Calu3 (cell line): ENCODE data around the gene SCNN1B. TPM values are rescaled to one million over a fixed set of nuclear protein-coding genes. Genes with fewer than 3 reads are reported as not detected.
"Not testable (repeated sequence)": the region's sequence is repeated elsewhere in the genome, so short reads cannot be mapped to it uniquely, and the experiment has no call there.

Experiments used
- Bru-seq: library from RNA; stranded (reverse); fragments of 400-500 nt; gene quantifications from one replicate; lab custom pipeline; 2021; lab: Mats Ljungman, UMichigan
- BruChase-seq, 2 experiments: library from RNA; stranded (reverse); fragments of 400-500 nt; gene quantifications; one replicate each; lab custom pipeline; 2021; lab: Mats Ljungman, UMichigan
- BruUV-seq: library from RNA; stranded (reverse); fragments of 400-500 nt; replicated peaks from 2 replicates; lab custom pipeline; 2021; lab: Mats Ljungman, UMichigan
- CTCF ChIA-PET: fragments of 300-600 bp; sonication (Branson Sonifier 250); formaldehyde crosslinking; loops from one replicate; lab custom pipeline; 2022; ENCODE audit warnings: antibody characterized with exemption; lab: Charles Lee
- DNase-seq: peaks from one replicate; pipeline ENCODE4 v3.0.0; 2022
- H3K27ac Mint-ChIP-seq: one replicate; pipeline ENCODE4 v1.8.0; 2022; ENCODE audit warnings: mixed read lengths; ENCODE audit not compliant: unreplicated experiment
- H3K27me3 Mint-ChIP-seq: one replicate; pipeline ENCODE4 v1.8.0; 2022; ENCODE audit warnings: mixed read lengths; ENCODE audit not compliant: unreplicated experiment
- H3K36me3 Mint-ChIP-seq: one replicate; pipeline ENCODE4 v1.8.0; 2022; ENCODE audit warnings: mild to moderate bottlenecking, moderate library complexity, mixed read lengths; ENCODE audit not compliant: insufficient read depth, unreplicated experiment
- H3K4me1 Mint-ChIP-seq: one replicate; pipeline ENCODE4 v1.8.0; 2022; ENCODE audit warnings: mild to moderate bottlenecking, low read depth, mixed read lengths; ENCODE audit not compliant: unreplicated experiment
- H3K4me3 Mint-ChIP-seq: one replicate; pipeline ENCODE4 v1.8.0; 2022; ENCODE audit warnings: mild to moderate bottlenecking, low read depth, moderate library complexity, mixed read lengths; ENCODE audit not compliant: unreplicated experiment
- H3K9me3 Mint-ChIP-seq: one replicate; pipeline ENCODE4 v1.8.0; 2022; ENCODE audit warnings: low read depth, mixed read lengths; ENCODE audit not compliant: unreplicated experiment
- intact Hi-C: fragments of 100-400 bp; cut with micrococcal nuclease; formaldehyde crosslinking; loops from one replicate; pipeline ENCODE4 v1.10.0; 2022; ENCODE audit not compliant: unreplicated experiment
- long read RNA-seq: library from polyadenylated mRNA; stranded (forward); transcript quantifications from one replicate; pipeline ENCODE4 v2.0.0, GENCODE V29; 2022
- total RNA-seq: library from RNA; stranded (reverse); gene quantifications from 2 replicates; pipeline ENCODE4 v1.2.3, GENCODE V29; 2022
- TF ChIP-seq, protein P1 (sequence below): fragments of 200-600 bp; IDR thresholded peaks from one replicate; pipeline ENCODE4 v1.8.0; 2022; ENCODE audit warnings: antibody characterized with exemption; ENCODE audit not compliant: unreplicated experiment

SCNN1B gene
- total RNA-seq (not detected in 2 replicates), Bru-seq, nascent RNA (percentile 4 among the genes with signal in this experiment), BruChase-seq, experiment 1, labeled RNA remaining after a 6-hour chase (percentile 3 among the genes with signal in this experiment), BruChase-seq, experiment 2, labeled RNA remaining after a 2-hour chase (percentile 5 among the genes with signal in this experiment)
- long read RNA-seq, result 0 reads

- intact Hi-C loops, result loop anchor here (10.0 kb wide), 1 partner anchor 132 kb away; no protein-coding TSS in a partner anchor
- peaks cover 75% of the 10 kb centered on the region for H3K27me3 Mint-ChIP-seq
- peak; percentile 21 for DNase-seq
- no peak within 1 kb of the TSS for H3K27ac Mint-ChIP-seq
- BruUV-seq, result no TSS peak
- CTCF ChIA-PET, result interaction anchor here (0.6 kb wide), 2 partner anchors 33 to 389 kb away, joined by 3 read pairs; no protein-coding TSS in a partner anchor
- H3K4me3 Mint-ChIP-seq, result peak within 1 kb of the TSS; percentile 45
- H3K9me3 Mint-ChIP-seq, result peaks cover 2% of the 10 kb centered on the region
- H3K4me1 Mint-ChIP-seq, result peaks cover 11% of the 10 kb centered on the region
- TF ChIP-seq, protein P1, sequence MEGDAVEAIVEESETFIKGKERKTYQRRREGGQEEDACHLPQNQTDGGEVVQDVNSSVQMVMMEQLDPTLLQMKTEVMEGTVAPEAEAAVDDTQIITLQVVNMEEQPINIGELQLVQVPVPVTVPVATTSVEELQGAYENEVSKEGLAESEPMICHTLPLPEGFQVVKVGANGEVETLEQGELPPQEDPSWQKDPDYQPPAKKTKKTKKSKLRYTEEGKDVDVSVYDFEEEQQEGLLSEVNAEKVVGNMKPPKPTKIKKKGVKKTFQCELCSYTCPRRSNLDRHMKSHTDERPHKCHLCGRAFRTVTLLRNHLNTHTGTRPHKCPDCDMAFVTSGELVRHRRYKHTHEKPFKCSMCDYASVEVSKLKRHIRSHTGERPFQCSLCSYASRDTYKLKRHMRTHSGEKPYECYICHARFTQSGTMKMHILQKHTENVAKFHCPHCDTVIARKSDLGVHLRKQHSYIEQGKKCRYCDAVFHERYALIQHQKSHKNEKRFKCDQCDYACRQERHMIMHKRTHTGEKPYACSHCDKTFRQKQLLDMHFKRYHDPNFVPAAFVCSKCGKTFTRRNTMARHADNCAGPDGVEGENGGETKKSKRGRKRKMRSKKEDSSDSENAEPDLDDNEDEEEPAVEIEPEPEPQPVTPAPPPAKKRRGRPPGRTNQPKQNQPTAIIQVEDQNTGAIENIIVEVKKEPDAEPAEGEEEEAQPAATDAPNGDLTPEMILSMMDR, result no peak
- peaks cover 3% of the 10 kb centered on the region for H3K36me3 Mint-ChIP-seq
Measured at GRCh38 chr16:23302045-23302956, at the start of gene SCNN1B. Gene SCNN1B, plus strand, starts transcription at chr16:23302302. Its CDS starts 46,298 bp downstream, at chr16:23348600.

DNA sequence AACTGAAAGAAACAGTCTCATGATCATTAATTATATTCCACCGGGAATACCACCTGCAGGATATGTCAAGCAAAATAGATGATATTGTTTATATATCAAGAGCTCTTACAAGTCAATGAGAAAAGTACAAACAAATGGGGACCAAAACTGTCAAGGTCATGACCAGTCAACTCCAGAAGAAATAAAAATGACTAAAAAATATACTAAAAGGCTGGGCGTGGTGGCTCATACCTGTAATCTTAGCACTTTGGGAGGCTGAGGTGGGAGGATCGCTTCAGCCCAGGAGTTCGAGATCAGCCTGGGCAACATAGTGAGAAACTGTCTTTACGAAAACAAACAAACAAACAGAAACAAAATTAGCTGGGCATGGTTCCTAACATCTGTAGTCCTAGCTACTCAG lies 49.8 kb upstream of the SCNN1B start:
- DNase-seq, result no peak
- Mint-ChIP-seq H3K36me3 (no peaks in the 10 kb centered on the region), H3K4me1 (peaks cover 4% of the 10 kb centered on the region), H3K27me3 (peaks cover 16% of the 10 kb centered on the region), H3K27ac (no peak overlapping the region), H3K9me3 (no peaks in the 10 kb centered on the region), H3K4me3 (no peak overlapping the region)
- intact Hi-C loops, result no loop called here
- CTCF ChIA-PET, result no interaction called here
- TF ChIP-seq, protein P1, result no peak
- BruUV-seq, result no TSS peak

DNA sequence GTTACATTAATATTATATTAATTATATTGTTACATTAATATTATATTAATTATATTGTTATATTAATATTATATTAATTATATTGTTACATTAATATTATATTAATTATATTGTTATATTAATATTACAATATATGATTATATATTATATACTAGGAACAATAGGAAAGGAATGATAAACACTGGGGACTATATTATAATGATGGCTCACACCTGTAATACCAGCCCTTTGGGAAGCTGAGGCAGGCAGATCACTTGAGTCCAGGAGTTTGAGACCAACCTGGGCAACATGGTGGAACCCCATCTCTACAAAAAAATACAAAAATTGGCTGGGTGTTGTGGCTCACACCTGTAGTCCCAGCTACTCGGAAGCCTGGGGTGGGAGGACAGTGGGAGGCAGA lies 48.5 kb upstream of the SCNN1B start:
- CTCF ChIA-PET, BruUV-seq, H3K27ac Mint-ChIP-seq, H3K36me3 Mint-ChIP-seq, intact Hi-C loops, H3K4me3 Mint-ChIP-seq, DNase-seq, H3K9me3 Mint-ChIP-seq: not testable (repeated sequence)
- Mint-ChIP-seq H3K27me3 (peaks cover 26% of the 10 kb centered on the region), H3K4me1 (peaks cover 18% of the 10 kb centered on the region)

GRCh38 chr16:23254338-23254737 lies 47.8 kb upstream of the SCNN1B start:
- peaks cover 19% of the 10 kb centered on the region for H3K4me1 Mint-ChIP-seq
- CTCF ChIA-PET, result interaction anchor here (0.7 kb wide), 1 partner anchor 13 kb away, joined by 3 read pairs; no protein-coding TSS in a partner anchor
- peaks cover 33% of the 10 kb centered on the region for H3K27me3 Mint-ChIP-seq
- no peaks in the 10 kb centered on the region for H3K36me3 Mint-ChIP-seq
- DNase-seq, result peak; percentile 51
- H3K4me3 Mint-ChIP-seq, result no peak overlapping the region
- no peak overlapping the region for H3K27ac Mint-ChIP-seq
- TF ChIP-seq, protein P1, result no peak
- no peaks in the 10 kb centered on the region for H3K9me3 Mint-ChIP-seq
- no TSS peak for BruUV-seq
- intact Hi-C loops, result no loop called here
